22Rv1 (cell line): ENCODE data around the gene HES4.

Experiments used
- ZFX ChIP-seq: fragments of 450-650 bp; IDR thresholded peaks from 2 replicates; pipeline ENCODE4 v1.6.1; 2017; ENCODE audit warnings: antibody characterized with exemption, borderline replicate concordance
- TF ChIP-seq, protein P1 (sequence below): fragments of 450-650 bp; IDR thresholded peaks from 2 replicates; pipeline ENCODE4 v1.5.1; 2017; ENCODE audit warnings: mild to moderate bottlenecking

DNA sequence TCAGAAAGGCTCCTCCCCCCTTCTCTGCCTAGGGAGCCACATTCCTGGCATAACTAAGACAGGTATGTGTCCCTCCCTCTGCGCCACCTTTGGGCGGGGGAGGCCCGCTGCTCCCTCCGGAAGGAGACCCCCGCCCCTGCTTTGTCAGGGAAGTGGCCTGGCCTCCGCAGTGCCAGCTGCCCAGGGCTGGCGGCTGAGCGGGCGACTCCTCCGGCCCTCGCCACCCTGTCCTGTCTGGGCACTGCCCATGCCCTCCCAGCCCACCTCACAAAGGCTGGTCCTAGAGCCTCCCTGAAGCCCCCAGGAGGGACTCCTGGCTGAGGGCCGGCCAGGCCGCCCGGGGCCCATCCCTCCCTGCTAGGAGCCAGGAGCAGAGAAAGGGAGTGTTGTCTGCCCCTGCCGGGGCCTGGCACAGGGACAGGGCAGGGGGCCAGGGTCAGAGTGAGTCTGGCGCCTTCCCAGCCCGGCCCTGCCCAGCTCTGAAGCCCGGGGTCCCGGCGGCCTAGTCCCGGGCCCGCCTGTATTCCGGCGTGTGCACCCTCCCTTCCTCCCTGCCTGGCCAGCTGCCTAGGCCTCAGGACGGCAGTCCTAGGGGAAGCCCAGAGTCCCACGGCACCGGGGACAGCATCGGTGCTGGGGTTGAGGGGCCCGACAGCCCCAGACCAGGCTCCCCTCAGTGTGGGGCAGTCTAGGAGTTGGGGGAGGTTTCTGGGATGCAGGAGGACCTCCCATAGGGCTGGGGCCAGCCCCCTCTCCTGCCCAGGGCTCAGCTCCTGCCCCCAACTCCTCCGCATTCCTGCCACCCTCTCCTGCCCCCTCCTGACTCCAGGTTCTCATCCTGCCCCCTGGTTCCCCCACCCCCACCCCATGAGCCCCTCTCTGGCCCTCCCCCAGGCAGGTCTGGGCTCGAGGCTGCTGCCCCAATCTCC lies 25.1 kb upstream of the HES4 start:
- TF ChIP-seq, protein P1, sequence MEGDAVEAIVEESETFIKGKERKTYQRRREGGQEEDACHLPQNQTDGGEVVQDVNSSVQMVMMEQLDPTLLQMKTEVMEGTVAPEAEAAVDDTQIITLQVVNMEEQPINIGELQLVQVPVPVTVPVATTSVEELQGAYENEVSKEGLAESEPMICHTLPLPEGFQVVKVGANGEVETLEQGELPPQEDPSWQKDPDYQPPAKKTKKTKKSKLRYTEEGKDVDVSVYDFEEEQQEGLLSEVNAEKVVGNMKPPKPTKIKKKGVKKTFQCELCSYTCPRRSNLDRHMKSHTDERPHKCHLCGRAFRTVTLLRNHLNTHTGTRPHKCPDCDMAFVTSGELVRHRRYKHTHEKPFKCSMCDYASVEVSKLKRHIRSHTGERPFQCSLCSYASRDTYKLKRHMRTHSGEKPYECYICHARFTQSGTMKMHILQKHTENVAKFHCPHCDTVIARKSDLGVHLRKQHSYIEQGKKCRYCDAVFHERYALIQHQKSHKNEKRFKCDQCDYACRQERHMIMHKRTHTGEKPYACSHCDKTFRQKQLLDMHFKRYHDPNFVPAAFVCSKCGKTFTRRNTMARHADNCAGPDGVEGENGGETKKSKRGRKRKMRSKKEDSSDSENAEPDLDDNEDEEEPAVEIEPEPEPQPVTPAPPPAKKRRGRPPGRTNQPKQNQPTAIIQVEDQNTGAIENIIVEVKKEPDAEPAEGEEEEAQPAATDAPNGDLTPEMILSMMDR: no peak
- no peak for TF ChIP-seq ZFX
